A549 (cell line): ENCODE data around the gene STIP1. TPM values are rescaled to one million over a fixed set of nuclear protein-coding genes. Genes with fewer than 3 reads are reported as not detected.

Experiments used
- ATAC-seq, 2 experiments: fragments of 200-7000 bp in 1 of 2; fragments of >200 bp in 1 of 2; cut with Nextera tagmentation in 1 of 2; cut with Tn5 transposase in 1 of 2; 3 replicates each; pipeline versions ENCODE4 v1.8.0 to v1.9.1; 2018 to 2020; ENCODE audit warnings: mild to moderate bottlenecking in 1 of 2, moderate library complexity in 1 of 2
- CTCF ChIA-PET: fragments of 300-600 bp; sonication (Branson Sonifier 250); formaldehyde crosslinking; extraction: SDS; loops from one replicate; lab custom pipeline; 2021; ENCODE audit warnings: antibody characterized with exemption, inconsistent platforms; lab: Yijun Ruan, JAX
- POLR2A ChIA-PET: fragments of 350-600 bp; formaldehyde crosslinking; extraction: SDS; loops from one replicate; lab custom pipeline; 2021; ENCODE audit warnings: antibody characterized with exemption, inconsistent platforms; lab: Yijun Ruan, JAX
- DNase-seq, 2 experiments: peaks; one replicate each; pipeline versions ENCODE4 v3.0.0 to v3.0.0-alpha.2; 2011 to 2016; ENCODE audit warnings: low read depth in 1 of 2, low spot score in 1 of 2
- FAIRE-seq: peaks from 2 replicates; lab custom pipeline; 2011; peaks lifted over from hg19 to GRCh38; lab: Jason Lieb, UNC
- H3K27ac ChIP-seq, 2 experiments: fragments of >200 bp; sonication (Bioruptor Twin); formaldehyde crosslinking; 3 replicates each; pipeline ENCODE4 v1.5.1; 2016 to 2017
- H3K4me1 ChIP-seq: fragments of >200 bp; sonication (Bioruptor Twin); formaldehyde crosslinking; 3 replicates; pipeline ENCODE4 v1.6.1; 2016
- H3K4me2 ChIP-seq: fragments of >200 bp; sonication (Bioruptor Twin); formaldehyde crosslinking; 3 replicates; pipeline ENCODE4 v1.6.1; 2016
- H3K4me3 ChIP-seq: fragments of >200 bp; sonication (Bioruptor Twin); formaldehyde crosslinking; 3 replicates; pipeline ENCODE4 v1.5.1; 2016
- H3K9me3 ChIP-seq: fragments of >200 bp; sonication (Bioruptor Twin); formaldehyde crosslinking; 3 replicates; pipeline ENCODE4 v1.6.1; 2016
- BCL3 ChIP-seq: fragments of >200 bp; sonication (Bioruptor Twin); formaldehyde crosslinking; IDR thresholded peaks from 3 replicates; pipeline ENCODE4 v1.6.1; 2016
- CBX8 ChIP-seq: fragments of 200-600 bp; sonication (generic); IDR thresholded peaks from 2 replicates; pipeline ENCODE4 v1.6.1; 2016
- CEBPB ChIP-seq, 2 experiments: fragments of >200 bp in 1 of 2; sonication (Bioruptor Twin) in 1 of 2; formaldehyde crosslinking in 1 of 2; IDR thresholded peaks; 2 replicates each; pipeline ENCODE4 v1.6.1; 2012 to 2016
- CTCF ChIP-seq: fragments of >200 bp; sonication (Bioruptor Twin); formaldehyde crosslinking; IDR thresholded peaks from 3 replicates; pipeline ENCODE4 v1.5.1; 2016
- EHF ChIP-seq: fragments of 250-450 bp; sonication (Bioruptor Pico); IDR thresholded peaks from 2 replicates; pipeline ENCODE4 v1.5.0; 2020; ENCODE audit warnings: mild to moderate bottlenecking
- EP300 ChIP-seq, 2 experiments: fragments of >200 bp; sonication (Bioruptor Twin); formaldehyde crosslinking; IDR thresholded peaks; 2 replicates in 1 of 2; 3 replicates in 1 of 2; pipeline ENCODE4 v1.6.1; 2016 to 2017
- FOSB ChIP-seq: fragments of 250-450 bp; sonication (Bioruptor Pico); IDR thresholded peaks from 2 replicates; pipeline ENCODE4 v1.5.0; 2020; ENCODE audit warnings: mild to moderate bottlenecking, moderate library complexity
- FOSL2 ChIP-seq, 2 experiments: fragments of 450-650 bp in 1 of 2; fragments of >200 bp in 1 of 2; sonication (Bioruptor Twin) in 1 of 2; formaldehyde crosslinking; IDR thresholded peaks; 2 replicates each; pipeline versions ENCODE4 v1.5.0 to v1.6.1; 2016 to 2020; ENCODE audit warnings: mild to moderate bottlenecking in 1 of 2, moderate library complexity in 1 of 2
- HEYL ChIP-seq: fragments of 250-450 bp; sonication (Bioruptor Pico); IDR thresholded peaks from 2 replicates; pipeline ENCODE4 v1.8.0; 2021; ENCODE audit warnings: mild to moderate bottlenecking, moderate library complexity
- HMGXB4 ChIP-seq: fragments of 250-450 bp; sonication (Bioruptor Pico); IDR thresholded peaks from 2 replicates; pipeline ENCODE4 v1.5.0; 2021; ENCODE audit warnings: mild to moderate bottlenecking, moderate library complexity, borderline replicate concordance
- HOXA7 ChIP-seq: fragments of 250-450 bp; sonication (Bioruptor Pico); IDR thresholded peaks from 2 replicates; pipeline ENCODE4 v1.5.0; 2020; ENCODE audit warnings: mild to moderate bottlenecking, moderate library complexity
- HOXB13 ChIP-seq: fragments of 250-450 bp; sonication (Bioruptor Pico); IDR thresholded peaks from 2 replicates; pipeline ENCODE4 v1.5.0; 2020; ENCODE audit warnings: low read depth, mild to moderate bottlenecking, moderate library complexity
- KDM5A ChIP-seq: fragments of 200-600 bp; sonication (generic); IDR thresholded peaks from 2 replicates; pipeline ENCODE4 v1.6.1; 2016; ENCODE audit warnings: antibody characterized with exemption, mild to moderate bottlenecking
- PBX3 ChIP-seq: IDR thresholded peaks from 2 replicates; pipeline ENCODE4 v1.6.1; 2012
- POLR2A ChIP-seq: IDR thresholded peaks from 2 replicates; pipeline ENCODE4 v1.6.1; 2012; ENCODE audit warnings: mild to moderate bottlenecking, low read length
- POLR2AphosphoS2 ChIP-seq: conservative IDR thresholded peaks from 2 replicates; pipeline ENCODE4 v1.6.1; 2012; ENCODE audit warnings: low read length, improper control_type of control experiment, inconsistent platforms
- RAD21 ChIP-seq, 2 experiments: fragments of >200 bp in 1 of 2; sonication (Bioruptor Twin) in 1 of 2; formaldehyde crosslinking in 1 of 2; IDR thresholded peaks in 1 of 2; conservative IDR thresholded peaks in 1 of 2; 2 replicates in 1 of 2; 3 replicates in 1 of 2; pipeline ENCODE4 v1.6.1; 2012 to 2018; ENCODE audit warnings: inconsistent platforms in 1 of 2
- REST ChIP-seq: fragments of 200-600 bp; sonication (generic); IDR thresholded peaks from 2 replicates; pipeline ENCODE4 v1.6.1; 2016; ENCODE audit warnings: antibody characterized with exemption, mild to moderate bottlenecking, moderate library complexity
- RFX5 ChIP-seq: fragments of 450-650 bp; IDR thresholded peaks from 2 replicates; pipeline ENCODE4 v1.7.1; 2014; ENCODE audit warnings: antibody characterized with exemption, mild to moderate bottlenecking, moderate library complexity
- TP53 ChIP-seq: fragments of 250-450 bp; sonication (Bioruptor Pico); IDR thresholded peaks from 2 replicates; pipeline ENCODE4 v1.5.0; 2021; ENCODE audit warnings: mild to moderate bottlenecking, moderate library complexity
- USF2 ChIP-seq: fragments of 450-650 bp; IDR thresholded peaks from 2 replicates; pipeline ENCODE4 v1.6.1; 2014; ENCODE audit warnings: antibody characterized with exemption
- ZSCAN20 ChIP-seq: fragments of 250-450 bp; sonication (Bioruptor Pico); IDR thresholded peaks from 2 replicates; pipeline ENCODE4 v1.8.0; 2022; ENCODE audit warnings: mild to moderate bottlenecking, moderate library complexity
- WGBS: methylation state at CpG from one replicate; pipeline ENCODE4 v1.1.6; 2017; ENCODE audit errors: missing lambda C conversion rate; 5-methylcytosine and 5-hydroxymethylcytosine counted together
- polyA plus RNA-seq, 4 experiments: library from polyadenylated mRNA; depleted of rRNA in 3 of 4; stranded (reverse); fragments of >200 nt; fragmentation: RNase III in 1 of 4; extraction: RNeasy Plus Mini Kit Qiagen cat#74134 plus additional on column Dnase treatment in 1 of 4; gene quantifications; 2 replicates in 3 of 4; 3 replicates in 1 of 4; pipeline ENCODE4 v1.2.3, GENCODE V29; 2011 to 2017

The STIP1 gene
- polyA plus RNA-seq, 2 of the 4 experiments (the other 2 are of a cell fraction) = 288 to 297 TPM

- FAIRE-seq (no peak), ATAC-seq (no peak), DNase-seq (no peak)
- no peaks in the 10 kb centered on the region for H3K9me3 ChIP-seq
- H3K4me3 ChIP-seq = no peak overlapping the region
- ChIA-PET POLR2A (no interaction called here), CTCF (interaction anchor here (1.1 to 20.3 kb wide), 7 partner anchors 13 to 95 kb away, joined by 3 to 254 read pairs (median 27); partner anchors contain the start of genes CATSPERZ, DNAJC4, NUDT22 and PLCB3)
- TF ChIP-seq HOXA7 (CRISPR knock-in tag) (no peak), CEBPB (IDR thresholded peaks at IDR 0.05) (no peak), EP300 (IDR thresholded peaks at IDR 0.05) (no peak), USF2 (no peak), EHF (CRISPR knock-in tag) (no peak), FOSB (CRISPR knock-in tag) (no peak), REST (no peak), CTCF (no peak), HEYL (no peak), CBX8 (no peak)
- H3K27ac ChIP-seq = peak overlapping the region in 1 of 2 experiments; percentile 34; a peak in 1 of 6 replicates
- peaks cover 9% of the 10 kb centered on the region; the same call in 1 of the 3 replicates for H3K4me1 ChIP-seq
- 87% methylated on average over 24 of the region's 30 CpGs for whole genome bisulfite sequencing
- no peak overlapping the region for H3K4me2 ChIP-seq
Observed at GRCh38 chr11:64207256-64208085, 21.5 kb downstream of the STIP1 start.

GRCh38 chr11:64208086-64208795 lies 22.3 kb downstream of the STIP1 start:
- CTCF ChIA-PET = interaction anchor here (1.4 to 20.3 kb wide), 5 partner anchors 12 to 94 kb away, joined by 3 to 254 read pairs (median 29); partner anchors contain the start of genes CATSPERZ, DNAJC4, NUDT22 and PLCB3
- POLR2A ChIA-PET = no interaction called here
- Histone ChIP-seq H3K4me2 (no peak overlapping the region), H3K4me1 (peaks cover 9% of the 10 kb centered on the region; the same call in 1 of the 3 replicates), H3K27ac (peak overlapping the region in 1 of 2 experiments; percentile 34; a peak in 1 of 6 replicates), H3K9me3 (no peaks in the 10 kb centered on the region), H3K4me3 (no peak overlapping the region)
- WGBS = over 99% methylated on average over 12 of the region's 23 CpGs
- no peak for ATAC-seq
- DNase-seq = no peak
- no peak for FAIRE-seq
- TF ChIP-seq KDM5A = no peak
- TF ChIP-seq USF2 = no peak
- TF ChIP-seq RAD21 (conservative IDR thresholded peaks at IDR 0.05 in 1 of 2, IDR thresholded peaks at IDR 0.05 in 1 of 2) = no peak
- TF ChIP-seq RFX5 = no peak
- no peak for TF ChIP-seq POLR2AphosphoS2
- no peak for TF ChIP-seq POLR2A
- no peak for TF ChIP-seq PBX3
- no peak for TF ChIP-seq HOXB13 (CRISPR knock-in tag)
- TF ChIP-seq BCL3 = no peak
- no peak for TF ChIP-seq HEYL
- TF ChIP-seq TP53 (CRISPR knock-in tag) = no peak
- no peak for TF ChIP-seq ZSCAN20 (CRISPR knock-in tag)
- TF ChIP-seq FOSL2 (IDR thresholded peaks at IDR 0.05) = no peak
- no peak for TF ChIP-seq FOSL2 (CRISPR knock-in tag; IDR thresholded peaks at IDR 0.05)
- no peak for TF ChIP-seq HMGXB4 (CRISPR knock-in tag)
